Activated CD4-positive, alpha-beta memory T cell treated with anti-CD3 and anti-CD28 coated beads for 36 hours (primary cell): ENCODE data around the gene CD84. TPM values are rescaled to one million over a fixed set of nuclear protein-coding genes. Genes with fewer than 3 reads are reported as not detected.

Experiments
- CTCF ChIA-PET: fragments of 350-600 bp; sonication (Branson Sonifier 250); formaldehyde crosslinking; loops from one replicate; lab custom pipeline; 2021; ENCODE audit warnings: antibody characterized with exemption, inconsistent platforms; lab: Charles Lee
- POLR2A ChIA-PET: fragments of 350-600 bp; sonication (Branson Sonifier 250); formaldehyde crosslinking; loops from one replicate; lab custom pipeline; 2021; ENCODE audit warnings: antibody characterized with exemption; lab: Charles Lee
- DNase-seq: peaks from one replicate; pipeline ENCODE4 v3.0.0-alpha.2; 2020
- H3K27ac Mint-ChIP-seq: one replicate; pipeline ENCODE4 v1.8.0; 2021; ENCODE audit warnings: mixed read lengths
- H3K27me3 Mint-ChIP-seq: one replicate; pipeline ENCODE4 v1.8.0; 2021; ENCODE audit warnings: mixed read lengths
- H3K36me3 Mint-ChIP-seq: one replicate; pipeline ENCODE4 v1.8.0; 2021; ENCODE audit warnings: mixed read lengths
- H3K4me1 Mint-ChIP-seq: one replicate; pipeline ENCODE4 v1.8.0; 2021; ENCODE audit warnings: low read depth, mixed read lengths
- H3K4me3 Mint-ChIP-seq: one replicate; pipeline ENCODE4 v1.8.0; 2021; ENCODE audit warnings: mild to moderate bottlenecking, mixed read lengths
- H3K9me3 Mint-ChIP-seq: one replicate; pipeline ENCODE4 v1.8.0; 2021; ENCODE audit warnings: mixed read lengths
- intact Hi-C: fragments of 100-400 bp; cut with micrococcal nuclease; formaldehyde crosslinking; loops from one replicate; pipeline ENCODE4 v1.15.1; 2023
- total RNA-seq, 2 experiments: library from RNA; stranded (reverse); gene quantifications; one replicate each; pipeline ENCODE4 v1.2.3, GENCODE V29; 2021

CD84 gene
- total RNA-seq, 2 experiments from 2014 or later = 18.6 to 20.2 TPM

DNA sequence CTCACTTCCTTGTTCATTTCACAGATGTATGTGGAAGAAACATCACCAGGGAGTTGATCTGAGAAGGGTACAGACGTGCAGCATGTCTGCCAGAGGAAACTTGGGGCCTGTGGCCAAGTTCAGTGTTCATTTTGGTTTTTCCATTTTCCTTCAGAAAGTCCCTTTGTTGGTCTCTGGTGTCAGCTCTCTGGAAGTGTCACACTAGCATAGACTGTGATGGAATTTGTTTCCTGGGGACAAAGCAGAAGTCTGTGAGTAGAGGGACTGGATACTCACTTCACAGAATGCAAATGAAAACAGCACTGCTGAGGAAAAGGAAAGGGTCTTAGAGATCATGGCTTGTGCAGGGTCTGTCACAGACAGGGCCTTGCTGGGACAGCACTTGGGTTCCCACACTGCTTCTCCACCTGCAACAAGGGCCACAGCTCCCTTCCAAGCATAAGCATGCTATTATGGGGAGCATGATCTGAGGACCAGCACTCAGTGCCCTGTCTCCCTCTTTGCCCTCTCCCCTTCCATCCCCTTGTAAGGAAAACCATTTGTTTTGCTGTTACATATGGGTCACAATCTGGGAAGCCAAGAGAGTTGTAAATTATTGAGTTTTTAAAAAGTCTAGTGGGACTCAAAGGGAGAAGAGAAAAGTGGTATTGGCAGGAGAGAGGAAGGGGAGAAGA, 31.4 kb upstream of the CD84 start:
- intact Hi-C loops = no loop called here

DNA sequence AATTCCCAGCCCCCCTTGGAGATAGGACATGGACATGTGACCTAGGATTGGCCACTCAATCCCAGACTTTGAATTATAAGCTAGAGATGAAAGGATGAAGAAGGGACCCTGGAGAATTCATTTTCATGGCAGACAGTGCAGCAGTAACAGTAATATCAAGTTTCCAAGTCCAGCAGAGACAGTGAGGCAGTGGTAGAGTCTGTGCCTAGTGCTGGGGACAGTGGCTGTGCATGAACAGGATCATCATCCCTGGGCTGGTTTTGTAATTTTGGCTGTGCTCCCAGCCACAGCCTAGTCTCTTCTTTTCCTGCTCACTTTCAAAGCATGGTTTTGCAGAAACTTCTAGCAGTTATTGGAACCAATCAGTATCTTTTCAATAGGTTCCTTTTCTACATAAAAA, 29.6 kb upstream of the CD84 start:
- H3K9me3 Mint-ChIP-seq = peaks cover 11% of the 10 kb centered on the region
- CTCF ChIA-PET = interaction anchor here (1.2 to 8.6 kb wide), 9 partner anchors 10 to 255 kb away, joined by 3 to 134 read pairs (median 29); no protein-coding TSS in a partner anchor
- H3K27ac Mint-ChIP-seq = peak overlapping the region; percentile 78
- POLR2A ChIA-PET = interaction anchor here (0.8 kb wide), 1 partner anchor 39 kb away, joined by 3 read pairs; no protein-coding TSS in a partner anchor
- H3K4me1 Mint-ChIP-seq = peaks cover 77% of the 10 kb centered on the region
- H3K36me3 Mint-ChIP-seq = peaks cover 70% of the 10 kb centered on the region
- H3K27me3 Mint-ChIP-seq = no peaks in the 10 kb centered on the region
- no peak for DNase-seq
- no peak overlapping the region for H3K4me3 Mint-ChIP-seq
- intact Hi-C loops = no loop called here

More for the DNA sequence above, 31.4 kb upstream of the CD84 start:
- peak overlapping the region; percentile 67 for H3K27ac Mint-ChIP-seq
- POLR2A ChIA-PET = interaction anchor here (0.8 to 1.0 kb wide), 3 partner anchors 8 to 65 kb away, joined by 3 read pairs; no protein-coding TSS in a partner anchor
- peaks cover 75% of the 10 kb centered on the region for H3K4me1 Mint-ChIP-seq
- H3K9me3 Mint-ChIP-seq = no peaks in the 10 kb centered on the region
- no peak overlapping the region for H3K4me3 Mint-ChIP-seq
- DNase-seq = no peak
- no peaks in the 10 kb centered on the region for H3K27me3 Mint-ChIP-seq
- CTCF ChIA-PET = interaction anchor here (0.8 to 8.6 kb wide), 9 partner anchors 8 to 234 kb away, joined by 3 to 134 read pairs (median 29); no protein-coding TSS in a partner anchor
- peaks cover 65% of the 10 kb centered on the region for H3K36me3 Mint-ChIP-seq

DNA sequence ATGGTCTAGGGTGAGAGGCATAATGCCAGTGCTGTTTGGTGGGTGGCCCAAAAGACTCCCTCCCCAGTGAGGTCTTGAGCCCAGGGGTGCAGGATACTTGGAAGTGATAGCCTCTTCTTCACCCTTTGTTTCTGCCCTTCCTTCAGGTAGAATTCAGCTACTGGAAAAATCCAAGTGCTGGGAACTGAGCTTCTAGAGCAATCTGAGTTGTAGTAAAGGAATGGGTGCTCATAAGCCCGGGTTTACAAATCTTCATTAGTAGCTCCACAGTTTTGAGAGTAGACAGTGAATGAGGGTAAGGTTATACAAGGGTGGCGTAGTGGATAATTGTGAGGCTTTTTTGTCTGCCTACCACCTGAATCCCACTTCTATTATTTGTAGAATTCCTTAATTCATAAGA, 29.2 kb upstream of the CD84 start:
- Mint-ChIP-seq H3K27me3 (no peaks in the 10 kb centered on the region), H3K27ac (peak overlapping the region; percentile 78), H3K4me1 (peaks cover 74% of the 10 kb centered on the region), H3K36me3 (peaks cover 70% of the 10 kb centered on the region), H3K4me3 (no peak overlapping the region), H3K9me3 (peaks cover 13% of the 10 kb centered on the region)
- CTCF ChIA-PET = interaction anchor here (1.2 to 8.6 kb wide), 11 partner anchors 10 to 255 kb away, joined by 3 to 134 read pairs (median 8); no protein-coding TSS in a partner anchor
- intact Hi-C loops = no loop called here
- DNase-seq = no peak
- POLR2A ChIA-PET = interaction anchor here (0.8 kb wide), 1 partner anchor 39 kb away, joined by 3 read pairs; no protein-coding TSS in a partner anchor

DNA sequence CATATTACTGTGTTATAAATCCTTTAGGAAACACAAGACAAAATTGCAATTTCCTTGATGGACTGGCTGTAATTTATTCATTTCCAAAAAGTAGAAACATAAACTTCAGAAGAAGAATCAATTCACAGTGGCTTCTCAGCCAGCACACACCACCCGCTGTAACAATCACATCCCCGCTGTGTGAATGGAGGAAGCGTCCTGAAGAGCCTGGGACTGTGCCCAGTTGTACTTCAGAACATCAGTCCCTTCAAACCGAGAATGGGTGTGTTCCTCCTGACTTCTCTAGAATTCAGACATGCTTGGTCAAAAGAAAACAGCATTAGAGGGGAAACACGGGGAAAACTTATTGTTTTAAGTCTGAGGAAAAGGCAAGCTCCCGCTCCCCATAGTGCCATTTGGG, 28.8 kb upstream of the CD84 start:
- no peaks in the 10 kb centered on the region for H3K27me3 Mint-ChIP-seq
- H3K4me1 Mint-ChIP-seq = peaks cover 69% of the 10 kb centered on the region
- DNase-seq = no peak
- peak overlapping the region; percentile 22 for H3K4me3 Mint-ChIP-seq
- peak overlapping the region; percentile 78 for H3K27ac Mint-ChIP-seq
- H3K36me3 Mint-ChIP-seq = peaks cover 68% of the 10 kb centered on the region
- ChIA-PET POLR2A (interaction anchor here (0.8 kb wide), 1 partner anchor 39 kb away, joined by 3 read pairs; no protein-coding TSS in a partner anchor), CTCF (interaction anchor here (1.0 to 8.6 kb wide), 12 partner anchors 11 to 187 kb away, joined by 3 to 134 read pairs (median 8); no protein-coding TSS in a partner anchor)
- H3K9me3 Mint-ChIP-seq = peaks cover 15% of the 10 kb centered on the region
- intact Hi-C loops = no loop called here

DNA sequence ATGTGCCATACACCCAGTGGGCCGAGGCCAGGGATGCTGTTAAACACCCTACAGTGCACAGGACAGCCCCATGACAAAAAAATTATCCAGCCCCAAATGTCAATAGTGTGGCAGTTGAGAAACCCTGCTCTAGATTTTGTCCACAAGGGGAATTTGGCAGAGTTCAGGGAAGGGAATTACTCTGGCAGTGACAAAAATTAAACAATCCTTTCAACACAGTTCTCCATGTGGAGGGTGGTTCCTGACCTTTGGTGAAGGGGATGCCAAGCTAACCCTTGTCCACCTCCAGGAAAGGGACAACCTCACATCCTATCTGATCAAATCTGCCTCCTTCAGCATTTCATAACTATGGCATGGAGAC, 28.4 kb upstream of the CD84 start:
- peaks cover 67% of the 10 kb centered on the region for H3K36me3 Mint-ChIP-seq
- H3K27ac Mint-ChIP-seq = peak overlapping the region; percentile 78
- H3K4me1 Mint-ChIP-seq = peaks cover 66% of the 10 kb centered on the region
- H3K4me3 Mint-ChIP-seq = no peak overlapping the region
- DNase-seq = no peak
- CTCF ChIA-PET = interaction anchor here (1.0 to 8.6 kb wide), 22 partner anchors 11 to 263 kb away, joined by 3 to 134 read pairs (median 6); partner anchors contain the start of gene NCSTN
- no peaks in the 10 kb centered on the region for H3K27me3 Mint-ChIP-seq
- POLR2A ChIA-PET = interaction anchor here (0.6 to 1.5 kb wide), 3 partner anchors 29 to 179 kb away, joined by 3 to 5 read pairs (median 4); no protein-coding TSS in a partner anchor
- H3K9me3 Mint-ChIP-seq = peaks cover 19% of the 10 kb centered on the region
- intact Hi-C loops = loop anchor here (1.0 to 2.0 kb wide), 6 partner anchors 29 to 264 kb away; partner anchors contain the start of genes CD84, COPA and NCSTN

DNA sequence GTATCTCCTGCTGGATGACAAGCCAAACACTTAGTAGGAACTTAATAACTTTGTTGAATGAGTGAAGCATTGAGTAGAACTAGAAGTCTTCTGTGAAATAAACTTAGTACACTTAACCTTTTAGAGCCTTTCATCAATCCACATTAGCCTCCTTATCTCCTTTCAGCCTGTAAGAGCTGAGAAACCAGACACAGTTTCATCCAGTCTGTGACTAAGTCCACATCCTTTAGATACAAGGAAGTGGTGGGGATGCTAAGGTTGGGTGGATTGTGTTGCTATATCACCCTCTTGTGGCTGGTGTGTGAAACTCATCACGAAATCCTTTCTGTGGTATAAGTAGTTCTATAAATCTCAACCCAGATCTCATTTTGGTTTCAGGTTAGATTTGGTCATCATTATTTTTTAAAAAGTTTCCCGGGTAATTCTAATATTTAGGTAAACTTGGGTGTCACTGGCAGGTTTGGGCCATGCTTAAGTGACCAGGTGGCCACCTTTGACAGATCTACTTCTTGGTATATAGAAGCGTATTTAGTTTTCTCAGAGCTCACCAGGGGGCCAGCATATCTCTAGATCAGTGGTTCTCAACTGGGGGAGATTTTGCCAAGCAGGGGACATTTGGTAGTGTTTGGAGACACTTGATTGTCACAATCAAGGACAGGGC, 27.8 kb upstream of the CD84 start:
- Mint-ChIP-seq H3K27me3 (no peaks in the 10 kb centered on the region), H3K4me1 (peaks cover 63% of the 10 kb centered on the region), H3K27ac (peak overlapping the region; percentile 78), H3K36me3 (peaks cover 63% of the 10 kb centered on the region), H3K9me3 (peaks cover 21% of the 10 kb centered on the region), H3K4me3 (no peak overlapping the region)
- DNase-seq = peak; percentile 74
- POLR2A ChIA-PET = interaction anchor here (0.6 to 2.2 kb wide), 6 partner anchors 28 to 179 kb away, joined by 3 to 7 read pairs (median 4); no protein-coding TSS in a partner anchor
- CTCF ChIA-PET = interaction anchor here (0.6 to 8.6 kb wide), 36 partner anchors 7 to 263 kb away, joined by 3 to 134 read pairs (median 4); partner anchors contain the start of genes CD84, LY9, NCSTN and SLAMF6
- intact Hi-C loops = loop anchor here (1.0 to 2.0 kb wide), 6 partner anchors 28 to 264 kb away; partner anchors contain the start of genes CD84, COPA and NCSTN

DNA sequence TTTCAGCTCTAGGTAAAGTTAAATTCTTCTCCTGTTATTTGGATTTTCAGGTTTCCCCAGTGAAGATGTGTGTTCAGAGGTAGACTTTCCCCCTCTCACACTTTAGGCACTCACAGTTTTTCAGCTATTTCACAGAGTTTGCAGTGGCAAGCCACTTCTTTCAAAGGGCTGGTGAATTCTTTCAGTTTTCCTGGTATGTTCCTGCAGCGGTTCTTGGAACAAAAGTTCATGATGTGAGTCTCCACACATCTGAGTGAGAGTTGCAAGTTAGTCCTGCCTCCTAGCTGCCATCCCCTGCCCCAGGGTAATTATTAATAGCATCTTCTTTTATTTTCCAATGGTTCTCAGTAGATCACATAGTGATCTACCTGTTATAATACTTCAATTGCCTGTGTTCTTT, 27.3 kb upstream of the CD84 start:
- Mint-ChIP-seq H3K36me3 (peaks cover 64% of the 10 kb centered on the region), H3K9me3 (peaks cover 26% of the 10 kb centered on the region), H3K4me3 (no peak overlapping the region), H3K27me3 (no peaks in the 10 kb centered on the region), H3K27ac (peak overlapping the region; percentile 78), H3K4me1 (peaks cover 63% of the 10 kb centered on the region)
- DNase-seq = no peak
- intact Hi-C loops = loop anchor here (1.0 to 2.0 kb wide), 6 partner anchors 28 to 263 kb away; partner anchors contain the start of genes CD84, COPA and NCSTN
- CTCF ChIA-PET = interaction anchor here (0.6 to 8.6 kb wide), 34 partner anchors 8 to 262 kb away, joined by 3 to 134 read pairs (median 5); partner anchors contain the start of genes CD84, LY9, NCSTN and SLAMF6
- POLR2A ChIA-PET = interaction anchor here (0.9 to 2.2 kb wide), 5 partner anchors 39 to 174 kb away, joined by 3 to 7 read pairs (median 5); no protein-coding TSS in a partner anchor

DNA sequence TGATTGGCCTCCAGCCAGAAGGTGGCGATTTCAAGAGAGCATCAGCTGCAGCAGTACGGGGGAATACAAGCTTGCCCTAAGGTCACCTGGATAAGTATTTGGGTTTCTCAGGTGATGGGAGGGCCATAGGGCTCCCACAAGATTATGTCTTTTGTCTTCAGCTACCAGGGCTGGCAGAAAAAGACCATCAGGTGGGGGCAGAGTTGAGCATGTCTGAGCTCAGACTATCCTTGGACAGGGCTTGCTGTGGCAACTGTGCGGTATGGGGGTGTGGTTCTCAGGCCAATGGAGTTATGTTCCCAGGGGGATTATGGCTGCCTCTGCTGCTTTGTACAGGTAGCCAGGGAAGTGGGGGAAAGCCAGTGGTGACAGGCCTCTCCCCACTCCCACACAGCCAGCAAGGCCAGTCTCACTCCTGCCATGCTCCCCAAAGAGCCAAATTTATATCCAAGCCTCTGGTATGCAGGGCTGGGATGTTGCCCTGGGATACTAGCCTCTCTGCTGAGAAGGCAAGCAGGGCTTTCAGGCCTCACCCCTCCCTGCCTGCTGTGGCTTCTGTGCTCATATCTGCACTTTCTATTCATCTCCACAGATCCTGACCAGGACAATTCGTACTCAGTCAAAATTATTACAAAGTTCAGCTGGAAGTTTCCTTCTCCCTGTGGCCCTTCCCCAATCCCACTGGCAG, 26.6 kb upstream of the CD84 start:
- peak; percentile 45 for DNase-seq
- peak overlapping the region; percentile 78 for H3K27ac Mint-ChIP-seq
- peaks cover 33% of the 10 kb centered on the region for H3K9me3 Mint-ChIP-seq
- CTCF ChIA-PET = interaction anchor here (0.7 to 8.6 kb wide), 21 partner anchors 8 to 230 kb away, joined by 3 to 134 read pairs (median 5); partner anchors contain the start of gene CD84
- POLR2A ChIA-PET = interaction anchor here (0.6 to 2.2 kb wide), 7 partner anchors 8 to 173 kb away, joined by 3 to 7 read pairs (median 4); no protein-coding TSS in a partner anchor
- no peaks in the 10 kb centered on the region for H3K27me3 Mint-ChIP-seq
- H3K4me3 Mint-ChIP-seq = no peak overlapping the region
- intact Hi-C loops = loop anchor here (2.0 kb wide), 1 partner anchor 27 kb away; the partner anchor contains the start of gene CD84
- peaks cover 61% of the 10 kb centered on the region for H3K36me3 Mint-ChIP-seq
- H3K4me1 Mint-ChIP-seq = peaks cover 56% of the 10 kb centered on the region

DNA sequence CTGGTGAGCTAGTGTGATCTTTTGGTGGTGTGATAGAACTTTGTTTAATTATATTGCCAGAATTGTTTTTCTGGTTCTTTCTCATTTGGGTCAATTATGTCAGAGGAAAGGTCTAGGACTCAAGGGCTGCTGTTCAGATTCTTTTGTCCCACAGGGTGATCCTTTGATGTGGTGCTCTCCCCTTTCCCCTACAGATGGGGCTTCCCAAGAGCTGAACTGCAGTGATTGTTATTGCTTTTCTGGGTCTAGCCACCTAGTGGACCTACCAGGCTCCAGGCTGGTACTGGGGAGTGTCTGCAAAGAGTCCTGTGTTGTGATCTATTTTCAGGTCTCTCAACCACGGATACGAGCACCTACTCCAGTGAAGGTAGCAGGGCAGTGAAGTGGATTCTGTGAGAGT, 25.9 kb upstream of the CD84 start:
- H3K36me3 Mint-ChIP-seq = peaks cover 57% of the 10 kb centered on the region
- H3K27ac Mint-ChIP-seq = peak overlapping the region; percentile 40
- POLR2A ChIA-PET = interaction anchor here (1.1 to 2.2 kb wide), 4 partner anchors 28 to 52 kb away, joined by 3 to 7 read pairs (median 4); no protein-coding TSS in a partner anchor
- CTCF ChIA-PET = interaction anchor here (1.5 to 8.6 kb wide), 5 partner anchors 51 to 229 kb away, joined by 3 to 134 read pairs (median 102); no protein-coding TSS in a partner anchor
- intact Hi-C loops = no loop called here
- H3K27me3 Mint-ChIP-seq = no peaks in the 10 kb centered on the region
- H3K9me3 Mint-ChIP-seq = peaks cover 38% of the 10 kb centered on the region
- no peak overlapping the region for H3K4me3 Mint-ChIP-seq
- peaks cover 49% of the 10 kb centered on the region for H3K4me1 Mint-ChIP-seq
- DNase-seq = peak; percentile 31

DNA sequence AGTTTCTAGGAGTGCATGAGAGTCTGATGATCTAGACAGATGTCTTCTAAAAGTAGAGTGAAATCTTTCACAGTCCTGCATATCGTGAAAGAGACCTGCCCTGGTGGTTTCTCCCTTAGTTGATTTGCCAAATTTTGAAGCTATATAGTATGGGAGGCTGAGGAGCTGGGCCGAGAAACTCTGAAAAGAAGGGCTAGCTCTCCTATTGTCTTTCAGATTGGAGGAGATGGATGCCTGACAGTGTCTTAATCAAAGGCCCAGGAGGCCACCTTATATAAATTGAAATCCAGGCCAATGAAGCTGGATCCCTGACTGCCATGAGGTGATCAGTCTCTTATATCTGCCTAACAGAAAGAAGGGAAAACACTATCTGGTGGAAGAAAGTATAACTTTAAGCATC, 18.4 kb upstream of the CD84 start:
- intact Hi-C loops = no loop called here
- H3K36me3 Mint-ChIP-seq = peaks cover 19% of the 10 kb centered on the region
- H3K4me3 Mint-ChIP-seq = no peak overlapping the region
- CTCF ChIA-PET = interaction anchor here (1.0 to 1.2 kb wide), 3 partner anchors 9 to 47 kb away, joined by 3 to 5 read pairs (median 4); no protein-coding TSS in a partner anchor
- peaks cover 33% of the 10 kb centered on the region for H3K9me3 Mint-ChIP-seq
- no peak for DNase-seq
- peaks cover 2% of the 10 kb centered on the region for H3K4me1 Mint-ChIP-seq
- no peaks in the 10 kb centered on the region for H3K27me3 Mint-ChIP-seq
- no peak overlapping the region for H3K27ac Mint-ChIP-seq
- POLR2A ChIA-PET = interaction anchor here (1.0 kb wide), 1 partner anchor 8 kb away, joined by 3 read pairs; no protein-coding TSS in a partner anchor
